Myocyte (in vitro differentiated cells): Measurements from ENCODE around the gene PLCH2. TPM values are rescaled to one million over a fixed set of nuclear protein-coding genes. Genes with fewer than 3 reads are reported as not detected.

Experiments used
- total RNA-seq: library from RNA; depleted of rRNA; stranded (reverse); fragments of >200 nt; gene quantifications from 2 replicates; pipeline ENCODE4 v1.2.3, GENCODE V29; 2014

The PLCH2 gene
- total RNA-seq, 1 donor from 2014 or later, result 0.21 TPM

Other genes starting within 250 kb of the PLCH2 start
- gene SKI, start 248.0 kb upstream of the PLCH2 start, total RNA-seq, result 12.1 and 15.2 TPM in 2 replicates
- 8.8 and 14.2 TPM in 2 replicates for gene MORN1, start 84.7 kb upstream of the PLCH2 start, total RNA-seq
- gene RER1, start 84.4 kb upstream of the PLCH2 start, total RNA-seq, result 58.1 and 64.6 TPM in 2 replicates
- 54.4 and 62.5 TPM in 2 replicates for gene PEX10, start 63.7 kb upstream of the PLCH2 start, total RNA-seq
- 19.4 and 27.5 TPM in 2 replicates for gene PANK4, start 50.3 kb downstream of the PLCH2 start, total RNA-seq
- not detected in 2 replicates for gene HES5, start 54.0 kb downstream of the PLCH2 start, total RNA-seq
- gene TNFRSF14, start 80.1 kb downstream of the PLCH2 start, total RNA-seq, result 8.6 and 9.1 TPM in 2 replicates
- gene PRXL2B, start 110.5 kb downstream of the PLCH2 start, total RNA-seq, result 15.3 and 21.5 TPM in 2 replicates
- 0.10 and 0.37 TPM in 2 replicates for gene MMEL1, start 156.7 kb downstream of the PLCH2 start, total RNA-seq